H9 (cell line): Measurements from ENCODE around the gene MOB3B. TPM values are rescaled to one million over a fixed set of nuclear protein-coding genes. Genes with fewer than 3 reads are reported as not detected.

ENCODE experiments used
- DNase-seq: peaks from one replicate; pipeline ENCODE4 v3.0.0-alpha.2; 2017
- H2AFZ ChIP-seq: one replicate; pipeline ENCODE4 v1.6.1; 2013; ENCODE audit warnings: mild to moderate bottlenecking, low read length, control low read depth, moderate library complexity
- H2AK5ac ChIP-seq: 2 replicates; pipeline ENCODE4 v1.6.1; 2013; ENCODE audit warnings: low read length, control low read depth, mixed read lengths; ENCODE audit not compliant: insufficient read length
- H2BK120ac ChIP-seq: one replicate; pipeline ENCODE4 v1.6.1; 2013; ENCODE audit warnings: low read depth, mild to moderate bottlenecking, low read length, control low read depth, inconsistent platforms; ENCODE audit not compliant: poor library complexity, severe bottlenecking
- H2BK12ac ChIP-seq: 2 replicates; pipeline ENCODE4 v1.6.1; 2013; ENCODE audit warnings: low read length, control low read depth, mixed read lengths, low read depth; ENCODE audit not compliant: insufficient read length
- H2BK15ac ChIP-seq: 2 replicates; pipeline ENCODE4 v1.6.1; 2013; ENCODE audit warnings: low read depth, low read length, control low read depth
- H2BK20ac ChIP-seq: one replicate; pipeline ENCODE4 v1.6.1; 2013; ENCODE audit warnings: low read depth, mild to moderate bottlenecking, low read length, control low read depth, inconsistent platforms; ENCODE audit not compliant: poor library complexity, severe bottlenecking
- H2BK5ac ChIP-seq: 2 replicates; pipeline ENCODE4 v1.6.1; 2013; ENCODE audit warnings: low read length, control low read depth, mixed read lengths; ENCODE audit not compliant: insufficient read length
- H3K14ac ChIP-seq: 2 replicates; pipeline ENCODE4 v1.6.1; 2013; ENCODE audit warnings: low read length, control low read depth; ENCODE audit not compliant: insufficient read depth
- H3K18ac ChIP-seq: 2 replicates; pipeline ENCODE4 v1.6.1; 2013; ENCODE audit warnings: low read depth, mild to moderate bottlenecking, mixed read lengths, low read length, control low read depth; ENCODE audit not compliant: insufficient read length
- H3K23ac ChIP-seq: 2 replicates; pipeline ENCODE4 v1.6.1; 2013; ENCODE audit warnings: low read length, control low read depth, mixed read lengths, low read depth; ENCODE audit not compliant: insufficient read length
- H3K23me2 ChIP-seq: 2 replicates; pipeline ENCODE4 v1.6.1; 2013; ENCODE audit warnings: low read depth, mild to moderate bottlenecking, mixed read lengths, low read length, control low read depth; ENCODE audit not compliant: insufficient read length, poor library complexity, severe bottlenecking
- H3K27ac ChIP-seq: 2 replicates; pipeline ENCODE4 v1.5.1; 2013; ENCODE audit warnings: low read length, control low read depth, mixed read lengths, low read depth; ENCODE audit not compliant: insufficient read length
- H3K27me3 ChIP-seq: 2 replicates; pipeline ENCODE4 v1.6.1; 2013; ENCODE audit warnings: low read length, control low read depth, inconsistent platforms; ENCODE audit not compliant: insufficient read depth
- H3K4ac ChIP-seq: 2 replicates; pipeline ENCODE4 v1.6.1; 2013; ENCODE audit warnings: low read depth, mild to moderate bottlenecking, control low read depth, inconsistent platforms, low read length, moderate library complexity
- H3K4me1 ChIP-seq: 2 replicates; pipeline ENCODE4 v1.6.1; 2013; ENCODE audit warnings: low read length, control low read depth, inconsistent platforms; ENCODE audit not compliant: insufficient read depth
- H3K4me2 ChIP-seq: 2 replicates; pipeline ENCODE4 v1.6.1; 2013; ENCODE audit warnings: low read length, control low read depth, mixed read lengths; ENCODE audit not compliant: insufficient read length, insufficient read depth
- H3K56ac ChIP-seq: 2 replicates; pipeline ENCODE4 v1.6.1; 2013; ENCODE audit warnings: low read depth, mild to moderate bottlenecking, mixed read lengths, low read length, control low read depth; ENCODE audit not compliant: insufficient read length
- H3K79me1 ChIP-seq: 2 replicates; pipeline ENCODE4 v1.6.1; 2013; ENCODE audit warnings: low read depth, mild to moderate bottlenecking, moderate library complexity, low read length, control low read depth, inconsistent platforms; ENCODE audit not compliant: insufficient read depth, poor library complexity, severe bottlenecking
- H3K79me2 ChIP-seq: 2 replicates; pipeline ENCODE4 v1.6.1; 2013; ENCODE audit warnings: low read length, control low read depth, inconsistent platforms; ENCODE audit not compliant: insufficient read depth
- H3K9ac ChIP-seq: 2 replicates; pipeline ENCODE4 v1.6.1; 2013; ENCODE audit warnings: low read length, control low read depth, mixed read lengths; ENCODE audit not compliant: insufficient read length; ENCODE audit errors: extremely low read depth
- H3K9me3 ChIP-seq: one replicate; pipeline ENCODE4 v1.6.1; 2013; ENCODE audit warnings: low read depth, low read length, inconsistent platforms; ENCODE audit not compliant: control insufficient read depth
- H3T11ph ChIP-seq: one replicate; pipeline ENCODE4 v1.6.1; 2013; ENCODE audit warnings: mild to moderate bottlenecking, low read length, control low read depth, inconsistent platforms
- H4K20me1 ChIP-seq: one replicate; pipeline ENCODE4 v1.6.1; 2013; ENCODE audit not compliant: control insufficient read depth, insufficient read length, insufficient read depth
- H4K5ac ChIP-seq: 2 replicates; pipeline ENCODE4 v1.6.1; 2013; ENCODE audit warnings: low read depth, mild to moderate bottlenecking, mixed read lengths, low read length, control low read depth; ENCODE audit not compliant: insufficient read length
- H4K8ac ChIP-seq: replicated peaks from 2 replicates; pipeline ENCODE4 v1.6.1; 2013; ENCODE audit warnings: low read length, control low read depth, mixed read lengths, low read depth; ENCODE audit not compliant: insufficient read length
- H4K91ac ChIP-seq: 2 replicates; pipeline ENCODE4 v1.6.1; 2013; ENCODE audit warnings: low read depth, mild to moderate bottlenecking, moderate library complexity, mixed read lengths, low read length, control low read depth; ENCODE audit not compliant: insufficient read length
- H3K27ac Mint-ChIP-seq, 3 experiments: 2 replicates in 2 of 3; 3 replicates in 1 of 3; pipeline ENCODE4 v1.8.0; 2020 to 2021; ENCODE audit warnings: mixed read lengths in 3 of 3, mild to moderate bottlenecking in 1 of 3, moderate library complexity in 1 of 3
- H3K27me3 Mint-ChIP-seq: 2 replicates; pipeline ENCODE4 v1.8.0; 2021; ENCODE audit warnings: low read depth, mild to moderate bottlenecking, moderate library complexity, mixed read lengths
- H3K36me3 Mint-ChIP-seq, 3 experiments: 2 replicates in 2 of 3; 3 replicates in 1 of 3; pipeline ENCODE4 v1.8.0; 2020 to 2021; ENCODE audit warnings: low read depth in 3 of 3, mixed read lengths in 3 of 3; ENCODE audit not compliant: insufficient read depth in 1 of 3
- H3K4me1 Mint-ChIP-seq, 2 experiments: 2 replicates each; pipeline ENCODE4 v1.8.0; 2020; ENCODE audit warnings: mixed read lengths in 2 of 2
- H3K4me3 Mint-ChIP-seq, 2 experiments: 2 replicates in 1 of 2; 3 replicates in 1 of 2; pipeline ENCODE4 v1.8.0; 2020 to 2021; ENCODE audit warnings: mild to moderate bottlenecking in 2 of 2, mixed read lengths in 2 of 2, moderate library complexity in 1 of 2
- H3K9me3 Mint-ChIP-seq, 2 experiments: 2 replicates in 1 of 2; 3 replicates in 1 of 2; pipeline ENCODE4 v1.8.0; 2020; ENCODE audit warnings: mild to moderate bottlenecking in 2 of 2, mixed read lengths in 2 of 2, moderate library complexity in 1 of 2
- WGBS: extraction: QIAGEN DNeasy Blood & Tissue Kit; methylation state at CpG from one replicate; pipeline ENCODE4 v1.1.7; 2013; ENCODE audit warnings: missing lambda C conversion rate, low lambda C conversion rate, mixed read lengths; ENCODE audit not compliant: insufficient read length; ENCODE audit errors: extremely low coverage; 5-methylcytosine and 5-hydroxymethylcytosine counted together
- total RNA-seq: library from RNA; stranded (reverse); gene quantifications from 2 replicates; pipeline ENCODE4 v1.2.1, GENCODE V29; 2021
- TF ChIP-seq, protein P1 (sequence below): fragments of 200-600 bp; sonication (generic); conservative IDR thresholded peaks from 3 replicates; pipeline ENCODE4 v1.8.0; 2021; ENCODE audit warnings: antibody characterized with exemption, mild to moderate bottlenecking

Gene MOB3B
- total RNA-seq, 1 experiment from 2014 or later: 9.8 TPM

DNA sequence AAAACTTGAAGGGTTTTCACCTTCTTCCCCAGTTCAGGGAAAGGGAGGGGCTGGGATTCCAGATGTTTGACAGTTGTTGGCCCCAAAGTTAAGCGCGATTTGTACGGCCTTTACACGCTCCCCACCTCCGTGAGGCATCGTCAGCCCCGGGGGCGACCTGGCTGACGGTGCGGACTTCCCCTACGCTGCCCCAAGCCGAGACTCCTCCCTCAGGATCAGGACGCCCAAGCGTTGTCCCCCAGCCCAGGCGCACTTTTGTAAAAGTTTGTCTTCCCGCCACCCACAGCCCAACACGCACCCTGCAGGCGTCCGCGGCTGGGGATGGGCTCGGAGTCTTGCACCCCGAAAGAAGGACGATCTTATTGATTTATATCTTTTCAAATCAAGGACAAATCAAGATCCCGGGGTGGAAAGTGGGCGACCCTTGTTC lies 713 bp downstream of the MOB3B start:
- TF ChIP-seq, protein P1, sequence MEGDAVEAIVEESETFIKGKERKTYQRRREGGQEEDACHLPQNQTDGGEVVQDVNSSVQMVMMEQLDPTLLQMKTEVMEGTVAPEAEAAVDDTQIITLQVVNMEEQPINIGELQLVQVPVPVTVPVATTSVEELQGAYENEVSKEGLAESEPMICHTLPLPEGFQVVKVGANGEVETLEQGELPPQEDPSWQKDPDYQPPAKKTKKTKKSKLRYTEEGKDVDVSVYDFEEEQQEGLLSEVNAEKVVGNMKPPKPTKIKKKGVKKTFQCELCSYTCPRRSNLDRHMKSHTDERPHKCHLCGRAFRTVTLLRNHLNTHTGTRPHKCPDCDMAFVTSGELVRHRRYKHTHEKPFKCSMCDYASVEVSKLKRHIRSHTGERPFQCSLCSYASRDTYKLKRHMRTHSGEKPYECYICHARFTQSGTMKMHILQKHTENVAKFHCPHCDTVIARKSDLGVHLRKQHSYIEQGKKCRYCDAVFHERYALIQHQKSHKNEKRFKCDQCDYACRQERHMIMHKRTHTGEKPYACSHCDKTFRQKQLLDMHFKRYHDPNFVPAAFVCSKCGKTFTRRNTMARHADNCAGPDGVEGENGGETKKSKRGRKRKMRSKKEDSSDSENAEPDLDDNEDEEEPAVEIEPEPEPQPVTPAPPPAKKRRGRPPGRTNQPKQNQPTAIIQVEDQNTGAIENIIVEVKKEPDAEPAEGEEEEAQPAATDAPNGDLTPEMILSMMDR: no peak
- no peak overlapping the region for H3K27ac ChIP-seq
- H2AFZ ChIP-seq: no peak overlapping the region
- no peak overlapping the region for H3K23ac ChIP-seq
- Mint-ChIP-seq H3K9me3 (no peaks in the 10 kb centered on the region), H3K36me3 (peaks cover 0 to 7% (median 1%) of the 10 kb centered on the region in 3 experiments; a peak in 3 of 7 replicates), H3K4me1 (peaks cover 30 to 37% of the 10 kb centered on the region in 2 experiments), H3K27me3 (peaks cover 2% of the 10 kb centered on the region), H3K4me3 (peak overlapping the region; percentile 92 to 98), H3K27ac (peak overlapping the region in 2 of 3 experiments; percentile 89 to 95; a peak in 5 of 7 replicates)
- H2BK15ac ChIP-seq: no peak overlapping the region
- H3K18ac ChIP-seq: no peak overlapping the region
- no peaks in the 10 kb centered on the region for H4K20me1 ChIP-seq
- no peak overlapping the region for H4K5ac ChIP-seq
- peaks cover 9% of the 10 kb centered on the region for H3K23me2 ChIP-seq
- H3T11ph ChIP-seq: no peak overlapping the region
- H3K4me1 ChIP-seq: no peaks in the 10 kb centered on the region; the same call in 1 of the 2 replicates
- H4K91ac ChIP-seq: no peak overlapping the region
- H2AK5ac ChIP-seq: no peak overlapping the region
- peak overlapping the region; percentile 78 for H3K4me2 ChIP-seq
- DNase-seq: peak; percentile 59
- H3K9me3 ChIP-seq: no peaks in the 10 kb centered on the region
- H3K56ac ChIP-seq: no peak overlapping the region
- H4K8ac ChIP-seq: no peak overlapping the region
- no peaks in the 10 kb centered on the region for H3K79me1 ChIP-seq
- WGBS: no CpG with 5 or more reads among the region's 25 CpGs
- H3K4ac ChIP-seq: no peak overlapping the region
- H3K9ac ChIP-seq: peak overlapping the region; percentile 36
- no peaks in the 10 kb centered on the region for H3K79me2 ChIP-seq
- no peak overlapping the region for H2BK20ac ChIP-seq
- no peak overlapping the region; the same call in 1 of the 2 replicates for H3K14ac ChIP-seq
- no peak overlapping the region for H2BK12ac ChIP-seq
- H2BK5ac ChIP-seq: no peak overlapping the region
- no peaks in the 10 kb centered on the region for H3K27me3 ChIP-seq
- H2BK120ac ChIP-seq: no peak overlapping the region
